HepG2 (cell line): Measurements from ENCODE around the gene DENND4B. TPM values are rescaled to one million over a fixed set of nuclear protein-coding genes. Genes with fewer than 3 reads are reported as not detected.
A peak's percentile ranks its signal among the peaks of the same experiment; 100 is the strongest.

Experiments
- CERS6 ChIP-seq: sonication (generic); formaldehyde crosslinking; IDR thresholded peaks from 2 replicates; pipeline ENCODE4 v1.5.0; 2020; ENCODE audit warnings: missing genetic modification reagents
- ERF ChIP-seq: IDR thresholded peaks from 2 replicates; pipeline ENCODE4 v1.6.1; 2018; ENCODE audit warnings: missing biosample characterization, missing genetic modification reagents
- FOXM1 ChIP-seq: sonication (generic); formaldehyde crosslinking; IDR thresholded peaks from 2 replicates; pipeline ENCODE4 v1.5.0; 2020; ENCODE audit warnings: missing genetic modification reagents
- IRF2 ChIP-seq: IDR thresholded peaks from 2 replicates; pipeline ENCODE4 v1.6.1; 2018; ENCODE audit warnings: missing genetic modification reagents, missing compliant biosample characterization
- MZF1 ChIP-seq: sonication (generic); formaldehyde crosslinking; IDR thresholded peaks from 2 replicates; pipeline ENCODE4 v1.8.1; 2023; ENCODE audit warnings: mild to moderate bottlenecking, missing genetic modification reagents, borderline replicate concordance
- NCOA2 ChIP-seq: sonication (generic); formaldehyde crosslinking; IDR thresholded peaks from 2 replicates; pipeline ENCODE4 v1.8.0; 2022; ENCODE audit warnings: inconsistent platforms
- PAF1 ChIP-seq: IDR thresholded peaks from 2 replicates; pipeline ENCODE4 v1.6.1; 2016; ENCODE audit warnings: missing genetic modification reagents, missing compliant biosample characterization
- PHF8 ChIP-seq: sonication (generic); formaldehyde crosslinking; IDR thresholded peaks from 2 replicates; pipeline ENCODE4 v1.5.0; 2020; ENCODE audit warnings: missing genetic modification reagents
- PRMT3 ChIP-seq: sonication (generic); formaldehyde crosslinking; IDR thresholded peaks from 2 replicates; pipeline ENCODE4 v1.8.1; 2022; ENCODE audit warnings: low read depth, mild to moderate bottlenecking, moderate library complexity, missing genetic modification reagents, borderline replicate concordance
- RBFOX2 ChIP-seq: fragments of 200-400 bp; formaldehyde crosslinking; IDR thresholded peaks from 2 replicates; pipeline ENCODE4 v1.6.1; 2017; ENCODE audit warnings: low read depth, mild to moderate bottlenecking, low read length
- TBL1XR1 ChIP-seq: fragments of 150-350 bp; IDR thresholded peaks from 2 replicates; pipeline ENCODE4 v1.6.1; 2014; ENCODE audit warnings: borderline replicate concordance, low read length; ENCODE audit not compliant: partially characterized antibody
- ZNF20 ChIP-seq: sonication (generic); formaldehyde crosslinking; IDR thresholded peaks from 2 replicates; pipeline ENCODE4 v1.4.0; 2020; ENCODE audit warnings: mild to moderate bottlenecking, moderate library complexity, missing genetic modification reagents
- ZNF264 ChIP-seq: sonication (generic); formaldehyde crosslinking; IDR thresholded peaks from 2 replicates; pipeline ENCODE4 v1.4.0; 2020; ENCODE audit warnings: missing genetic modification reagents
- ZNF3 ChIP-seq: IDR thresholded peaks from 2 replicates; pipeline ENCODE4 v1.7.0; 2017; ENCODE audit warnings: inconsistent platforms
- ZNF776 ChIP-seq: sonication (generic); formaldehyde crosslinking; IDR thresholded peaks from 2 replicates; pipeline ENCODE4 v1.4.0; 2020; ENCODE audit warnings: mild to moderate bottlenecking, missing genetic modification reagents
- ZSCAN30 ChIP-seq: sonication (generic); formaldehyde crosslinking; IDR thresholded peaks from 2 replicates; pipeline ENCODE4 v1.5.0; 2020; ENCODE audit warnings: mild to moderate bottlenecking, missing genetic modification reagents
- polyA plus RNA-seq, 8 experiments: library from polyadenylated mRNA; depleted of rRNA in 3 of 8; stranded (reverse) in 7 of 8; unstranded in 1 of 8; fragments of >200 nt; fragmentation: Illumina TruSeq in 4 of 8; extraction: Trizol in 4 of 8; gene quantifications; 2 replicates each; pipeline versions ENCODE4 v1.2.1 to v1.2.3, GENCODE V29; 2011 to 2016; ENCODE audit warnings: low read depth in 4 of 8, missing spikeins in 1 of 8, mixed read lengths in 1 of 8; ENCODE audit not compliant: insufficient read depth in 1 of 8
- total RNA-seq, 5 experiments: library from RNA; depleted of rRNA; stranded (reverse); fragments of >200 nt; fragmentation: Illumina TruSeq; extraction: Trizol; gene quantifications; 2 replicates each; pipeline ENCODE4 v1.2.3, GENCODE V29; 2016; ENCODE audit warnings: low read depth in 1 of 5
- TF ChIP-seq, protein P1 (sequence below): IDR thresholded peaks from 2 replicates; pipeline ENCODE4 v1.6.1; 2012; ENCODE audit warnings: inconsistent platforms
- TF ChIP-seq, protein P2 (sequence below): sonication (generic); formaldehyde crosslinking; IDR thresholded peaks from 2 replicates; pipeline ENCODE4 v1.5.0; 2020; ENCODE audit warnings: mild to moderate bottlenecking, missing genetic modification reagents
- TF ChIP-seq, protein P3 (sequence below): sonication (generic); formaldehyde crosslinking; IDR thresholded peaks from 2 replicates; pipeline ENCODE4 v1.4.0; 2020; ENCODE audit warnings: missing genetic modification reagents, mild to moderate bottlenecking, borderline replicate concordance

The DENND4B gene
- total and polyA plus RNA-seq, 2 of the 13 experiments (the other 11 are each of a cell fraction or from before 2014, with no cell fraction given): 15.1 to 20.3 TPM

DNA sequence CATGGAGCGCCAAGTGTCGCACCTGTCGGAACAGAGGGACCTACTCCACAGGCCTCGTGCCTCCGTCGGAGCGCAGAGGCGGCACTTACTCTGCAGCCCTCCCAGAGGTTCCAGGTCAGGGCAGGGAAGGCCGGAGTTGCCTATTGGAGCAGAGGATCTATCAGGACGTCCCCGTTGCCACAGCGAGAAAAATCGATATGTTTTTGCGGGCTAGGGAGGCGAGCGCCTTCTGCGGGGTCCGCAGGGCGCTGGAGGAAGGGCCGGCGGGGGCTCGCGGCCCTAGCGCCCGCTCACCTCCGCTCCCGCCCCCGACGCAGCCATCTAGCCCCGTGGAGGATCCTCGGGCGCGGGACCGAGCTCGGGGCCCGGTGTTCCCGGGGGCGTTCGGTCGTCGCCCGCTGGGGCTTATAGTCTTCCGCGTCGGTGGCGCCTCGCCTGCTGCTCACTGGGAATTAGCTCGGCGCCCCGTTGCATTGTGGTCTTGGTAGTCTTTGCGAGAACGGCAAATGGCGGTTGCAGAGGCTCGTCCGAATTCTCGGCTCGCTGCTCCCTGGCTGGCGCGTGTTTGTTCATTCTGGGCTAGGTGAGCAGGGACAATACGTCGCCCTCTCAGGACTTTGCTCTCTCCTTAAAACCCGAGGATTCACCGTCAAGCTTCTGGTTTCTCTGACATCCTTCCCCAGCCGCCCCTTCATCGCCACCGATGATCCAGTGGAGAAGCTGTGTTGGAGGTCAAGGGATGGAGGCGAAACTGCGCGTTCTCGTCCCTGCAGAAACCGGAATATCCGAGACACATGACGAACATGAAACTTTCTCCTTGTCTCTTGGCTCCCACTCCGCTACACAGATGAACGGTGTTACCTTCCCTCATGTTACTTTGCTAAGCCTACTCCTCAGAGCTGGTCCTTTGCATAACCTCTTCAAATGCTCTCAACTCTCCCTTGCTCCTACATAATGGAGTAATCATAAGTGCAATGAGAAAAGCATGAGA lies 31.0 kb upstream of the DENND4B start, which contains the start of gene JTB (continued):
- peak; percentile 96 for TF ChIP-seq RBFOX2
- no peak for TF ChIP-seq TBL1XR1
- TF ChIP-seq, protein P1, sequence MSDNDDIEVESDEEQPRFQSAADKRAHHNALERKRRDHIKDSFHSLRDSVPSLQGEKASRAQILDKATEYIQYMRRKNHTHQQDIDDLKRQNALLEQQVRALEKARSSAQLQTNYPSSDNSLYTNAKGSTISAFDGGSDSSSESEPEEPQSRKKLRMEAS: peak; percentile 95
- TF ChIP-seq ZNF20 (CRISPR knock-in tag): no peak
- TF ChIP-seq PAF1 (CRISPR knock-in tag): no peak
- peak; percentile 80 for TF ChIP-seq ERF (CRISPR knock-in tag)
- TF ChIP-seq NCOA2 (CRISPR knock-in tag): peak; percentile 35; the same call in 1 of the 2 replicates
- TF ChIP-seq, protein P2, sequence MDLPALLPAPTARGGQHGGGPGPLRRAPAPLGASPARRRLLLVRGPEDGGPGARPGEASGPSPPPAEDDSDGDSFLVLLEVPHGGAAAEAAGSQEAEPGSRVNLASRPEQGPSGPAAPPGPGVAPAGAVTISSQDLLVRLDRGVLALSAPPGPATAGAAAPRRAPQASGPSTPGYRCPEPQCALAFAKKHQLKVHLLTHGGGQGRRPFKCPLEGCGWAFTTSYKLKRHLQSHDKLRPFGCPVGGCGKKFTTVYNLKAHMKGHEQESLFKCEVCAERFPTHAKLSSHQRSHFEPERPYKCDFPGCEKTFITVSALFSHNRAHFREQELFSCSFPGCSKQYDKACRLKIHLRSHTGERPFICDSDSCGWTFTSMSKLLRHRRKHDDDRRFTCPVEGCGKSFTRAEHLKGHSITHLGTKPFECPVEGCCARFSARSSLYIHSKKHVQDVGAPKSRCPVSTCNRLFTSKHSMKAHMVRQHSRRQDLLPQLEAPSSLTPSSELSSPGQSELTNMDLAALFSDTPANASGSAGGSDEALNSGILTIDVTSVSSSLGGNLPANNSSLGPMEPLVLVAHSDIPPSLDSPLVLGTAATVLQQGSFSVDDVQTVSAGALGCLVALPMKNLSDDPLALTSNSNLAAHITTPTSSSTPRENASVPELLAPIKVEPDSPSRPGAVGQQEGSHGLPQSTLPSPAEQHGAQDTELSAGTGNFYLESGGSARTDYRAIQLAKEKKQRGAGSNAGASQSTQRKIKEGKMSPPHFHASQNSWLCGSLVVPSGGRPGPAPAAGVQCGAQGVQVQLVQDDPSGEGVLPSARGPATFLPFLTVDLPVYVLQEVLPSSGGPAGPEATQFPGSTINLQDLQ: peak; percentile 92
- TF ChIP-seq PHF8 (CRISPR knock-in tag): peak; percentile 85
- no peak for TF ChIP-seq PRMT3 (CRISPR knock-in tag)
- TF ChIP-seq, protein P3, sequence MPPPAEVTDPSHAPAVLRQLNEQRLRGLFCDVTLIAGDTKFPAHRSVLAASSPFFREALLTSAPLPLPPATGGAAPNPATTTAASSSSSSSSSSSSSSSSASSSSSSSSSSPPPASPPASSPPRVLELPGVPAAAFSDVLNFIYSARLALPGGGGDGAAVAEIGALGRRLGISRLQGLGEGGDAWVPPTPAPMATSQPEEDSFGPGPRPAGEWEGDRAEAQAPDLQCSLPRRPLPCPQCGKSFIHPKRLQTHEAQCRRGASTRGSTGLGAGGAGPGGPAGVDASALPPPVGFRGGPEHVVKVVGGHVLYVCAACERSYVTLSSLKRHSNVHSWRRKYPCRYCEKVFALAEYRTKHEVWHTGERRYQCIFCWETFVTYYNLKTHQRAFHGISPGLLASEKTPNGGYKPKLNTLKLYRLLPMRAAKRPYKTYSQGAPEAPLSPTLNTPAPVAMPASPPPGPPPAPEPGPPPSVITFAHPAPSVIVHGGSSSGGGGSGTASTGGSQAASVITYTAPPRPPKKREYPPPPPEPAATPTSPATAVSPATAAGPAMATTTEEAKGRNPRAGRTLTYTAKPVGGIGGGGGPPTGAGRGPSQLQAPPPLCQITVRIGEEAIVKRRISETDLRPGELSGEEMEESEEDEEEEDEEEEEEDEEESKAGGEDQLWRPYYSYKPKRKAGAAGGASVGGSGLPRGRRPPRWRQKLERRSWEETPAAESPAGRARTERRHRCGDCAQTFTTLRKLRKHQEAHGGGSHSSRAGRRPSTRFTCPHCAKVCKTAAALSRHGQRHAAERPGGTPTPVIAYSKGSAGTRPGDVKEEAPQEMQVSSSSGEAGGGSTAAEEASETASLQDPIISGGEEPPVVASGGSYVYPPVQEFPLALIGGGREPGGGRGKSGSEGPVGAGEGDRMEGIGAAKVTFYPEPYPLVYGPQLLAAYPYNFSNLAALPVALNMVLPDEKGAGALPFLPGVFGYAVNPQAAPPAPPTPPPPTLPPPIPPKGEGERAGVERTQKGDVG (CRISPR knock-in tag): no peak
- TF ChIP-seq ZSCAN30: no peak
- peak; percentile 93; the same call in 1 of the 2 replicates for TF ChIP-seq ZNF776 (CRISPR knock-in tag)
- TF ChIP-seq ZNF3 (CRISPR knock-in tag): no peak
- no peak for TF ChIP-seq CERS6 (CRISPR knock-in tag)
- peak; percentile 79 for TF ChIP-seq IRF2 (CRISPR knock-in tag)
- 0 out of 2 replicates have a peak, but pooled peaks have one; percentile 56 for TF ChIP-seq MZF1
- TF ChIP-seq FOXM1 (CRISPR knock-in tag): no peak
- no peak for TF ChIP-seq ZNF264 (CRISPR knock-in tag)
